ENCODE measurements around the gene CLPTM1.
A peak's percentile ranks its signal among the peaks of the same experiment; 100 is the strongest.

The CLPTM1 gene

DNA sequence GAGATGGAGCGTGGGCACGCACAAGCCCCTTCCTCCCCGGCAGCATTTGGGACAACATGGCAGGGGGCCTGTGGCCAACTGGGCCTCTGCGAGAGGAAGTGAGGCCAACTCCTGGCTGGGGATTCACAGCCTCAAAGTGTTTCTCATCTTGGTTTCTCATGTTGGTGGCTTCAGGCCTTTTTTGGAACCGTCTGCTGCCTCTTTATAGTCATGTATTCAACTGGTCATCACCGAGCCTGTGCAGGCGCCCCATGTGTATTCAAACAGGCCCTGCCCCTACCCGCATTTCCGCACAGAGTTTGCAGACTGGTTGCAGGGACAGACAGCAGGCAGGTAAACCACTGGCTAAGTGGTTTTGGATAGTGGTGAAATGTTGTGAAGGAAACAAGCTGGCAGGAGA is 28.8 kb downstream of the CLPTM1 start:
- Histone ChIP-seq H3K4me3 (ENCODE audit: low read depth, low read length) (no peak overlapping the region), H3K27ac (no peak overlapping the region), H3K27me3 (ENCODE audit: insufficient read depth, low read depth, severe bottlenecking) (no peaks in the 10 kb centered on the region), H3K9me3 (ENCODE audit: severe bottlenecking) (no peaks in the 10 kb centered on the region), H3K36me3 (peaks cover 51% of the 10 kb centered on the region)
- DNase-seq = no peak
- no peak for TF ChIP-seq CTCF (IDR thresholded peaks at IDR 0.05; ENCODE audit: low read depth, low read length)

- no peak for TF ChIP-seq CTCF (IDR thresholded peaks at IDR 0.05; ENCODE audit: low read depth, low read length)
- H3K27me3 ChIP-seq (ENCODE audit: insufficient read depth, low read depth, severe bottlenecking) = no peaks in the 10 kb centered on the region
- H3K27ac ChIP-seq = no peak overlapping the region
- no peak for DNase-seq
- no peaks in the 10 kb centered on the region for H3K9me3 ChIP-seq (ENCODE audit: severe bottlenecking)
- no peak overlapping the region for H3K4me3 ChIP-seq (ENCODE audit: low read depth, low read length)
- H3K36me3 ChIP-seq = peaks cover 47% of the 10 kb centered on the region
These were observed 30.3 kb downstream of the CLPTM1 start for GRCh38 chr19:44985445-44985844.

DNA sequence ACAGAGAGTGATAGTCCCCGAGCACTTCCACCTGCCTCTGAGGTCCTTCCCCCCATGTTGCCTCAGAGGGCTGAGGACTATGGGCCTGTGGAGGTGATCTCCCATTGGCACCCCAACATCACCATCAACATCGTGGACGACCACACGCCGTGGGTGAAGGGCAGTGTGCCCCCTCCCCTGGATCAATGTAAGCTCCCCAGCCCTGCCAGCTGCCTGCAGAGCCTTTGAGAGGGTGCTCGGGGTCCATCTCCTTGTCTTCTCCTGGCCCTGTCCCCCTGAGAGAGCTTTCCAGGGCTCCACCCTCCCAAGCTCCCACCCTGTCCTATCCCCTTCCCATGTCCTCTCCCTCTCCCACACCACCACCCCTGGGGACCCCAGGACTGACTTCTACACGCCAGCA is 31.2 kb downstream of the CLPTM1 start:
- TF ChIP-seq CTCF (IDR thresholded peaks at IDR 0.05; ENCODE audit: low read depth, low read length) = no peak
- H3K27me3 ChIP-seq (ENCODE audit: insufficient read depth, low read depth, severe bottlenecking) = no peaks in the 10 kb centered on the region
- peaks cover 48% of the 10 kb centered on the region for H3K36me3 ChIP-seq
- DNase-seq = no peak
- H3K9me3 ChIP-seq (ENCODE audit: severe bottlenecking) = no peaks in the 10 kb centered on the region
- no peak overlapping the region for H3K4me3 ChIP-seq (ENCODE audit: low read depth, low read length)
- H3K27ac ChIP-seq = no peak overlapping the region

DNA sequence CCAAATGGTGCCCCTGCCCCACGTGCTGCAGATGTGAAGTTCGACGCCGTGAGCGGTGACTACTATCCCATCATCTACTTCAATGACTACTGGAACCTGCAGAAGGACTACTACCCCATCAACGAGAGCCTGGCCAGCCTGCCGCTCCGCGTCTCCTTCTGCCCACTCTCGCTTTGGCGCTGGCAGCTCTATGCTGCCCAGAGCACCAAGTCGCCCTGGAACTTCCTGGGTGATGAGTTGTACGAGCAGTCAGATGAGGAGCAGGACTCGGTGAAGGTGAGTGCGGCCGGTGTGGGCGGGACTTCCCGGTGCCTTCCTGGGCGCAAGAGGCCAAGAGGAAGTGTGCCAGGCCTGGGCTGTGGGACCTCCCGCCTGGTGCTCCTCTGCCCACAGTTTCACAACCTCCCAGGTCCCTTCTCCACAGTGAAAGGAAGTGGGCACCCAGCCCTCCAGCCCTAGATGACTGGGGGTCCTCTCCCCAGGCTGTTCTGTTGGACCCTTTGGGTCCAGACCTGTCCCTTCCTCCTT is 32.0 kb downstream of the CLPTM1 start:
- no peak for DNase-seq
- H3K27me3 ChIP-seq (ENCODE audit: insufficient read depth, low read depth, severe bottlenecking) = no peaks in the 10 kb centered on the region
- H3K4me3 ChIP-seq (ENCODE audit: low read depth, low read length) = no peak overlapping the region
- H3K9me3 ChIP-seq (ENCODE audit: severe bottlenecking) = no peaks in the 10 kb centered on the region
- peaks cover 42% of the 10 kb centered on the region for H3K36me3 ChIP-seq
- no peak overlapping the region for H3K27ac ChIP-seq
- no peak for TF ChIP-seq CTCF (IDR thresholded peaks at IDR 0.05; ENCODE audit: low read depth, low read length)

DNA sequence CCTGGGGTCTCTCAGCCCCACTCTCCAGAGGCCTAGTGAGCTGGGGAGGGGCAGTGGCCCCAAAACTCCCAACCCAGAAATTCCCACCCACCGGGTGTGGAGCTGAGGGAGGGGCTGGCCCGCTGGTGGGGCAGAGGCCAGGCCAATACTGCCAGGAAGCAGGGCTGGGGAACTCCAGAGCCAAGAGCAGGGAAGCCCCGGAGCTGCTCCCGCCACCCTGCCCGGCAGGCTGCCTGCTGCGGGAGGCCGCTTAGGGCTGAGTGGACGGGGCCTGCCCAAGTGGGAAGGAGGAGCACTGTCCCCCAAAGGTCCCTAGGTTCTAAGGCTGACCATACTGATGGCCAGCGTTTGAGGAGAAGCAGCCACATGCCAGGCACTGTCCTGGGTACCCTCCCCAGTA is 33.1 kb downstream of the CLPTM1 start:
- Histone ChIP-seq H3K9me3 (ENCODE audit: severe bottlenecking) (no peaks in the 10 kb centered on the region), H3K27ac (no peak overlapping the region), H3K27me3 (ENCODE audit: insufficient read depth, low read depth, severe bottlenecking) (no peaks in the 10 kb centered on the region), H3K36me3 (peaks cover 38% of the 10 kb centered on the region), H3K4me3 (ENCODE audit: low read depth, low read length) (no peak overlapping the region)
- DNase-seq = no peak
- no peak for TF ChIP-seq CTCF (IDR thresholded peaks at IDR 0.05; ENCODE audit: low read depth, low read length)

DNA sequence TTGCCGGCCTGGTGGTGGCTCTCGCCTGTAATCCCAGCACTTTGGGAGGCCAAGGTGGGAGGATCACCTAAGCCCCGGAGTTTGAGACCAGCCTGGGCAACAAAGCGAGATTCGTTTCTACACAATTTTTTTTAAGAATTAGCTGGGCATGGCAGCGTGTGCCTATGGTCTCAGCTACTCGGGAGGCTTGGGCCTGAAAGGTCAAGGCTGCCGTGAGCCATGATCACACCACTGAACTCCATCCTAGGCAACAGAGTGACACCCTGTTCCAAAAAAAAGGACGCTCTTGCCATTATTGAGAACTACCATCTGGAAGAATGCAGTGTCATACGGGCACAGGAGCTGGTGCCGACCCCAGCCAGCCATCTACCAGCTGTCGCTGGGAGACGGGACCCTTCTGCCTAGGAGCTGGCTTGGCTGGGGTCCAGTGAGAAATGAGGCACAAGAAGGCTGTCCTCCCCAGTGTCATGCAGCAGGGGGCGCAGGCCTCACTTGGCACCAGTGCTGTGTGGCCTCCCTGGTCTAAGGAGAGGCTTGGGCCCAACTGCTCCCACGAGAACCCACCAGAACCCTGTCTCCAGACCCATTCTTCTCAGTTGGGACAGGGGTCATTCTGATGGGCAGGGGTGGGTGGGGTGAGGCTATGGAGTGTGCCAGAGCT is 33.8 kb downstream of the CLPTM1 start:
- peak; percentile 69 for DNase-seq
- Histone ChIP-seq H3K27ac (no peak overlapping the region), H3K36me3 (peaks cover 37% of the 10 kb centered on the region), H3K9me3 (ENCODE audit: severe bottlenecking) (no peaks in the 10 kb centered on the region), H3K4me3 (ENCODE audit: low read depth, low read length) (no peak overlapping the region), H3K27me3 (ENCODE audit: insufficient read depth, low read depth, severe bottlenecking) (no peaks in the 10 kb centered on the region)
- peak; percentile 81 for TF ChIP-seq CTCF (IDR thresholded peaks at IDR 0.05; ENCODE audit: low read depth, low read length)

All from WERI-Rb-1 (cell line).